ENCODE measurements around the gene PRR23E.

Gene PRR23E

GRCh38 chr3:127192576-127193232 is at the start of gene PRR23E:
Gene PRR23E, plus strand, starts transcription at chr3:127193131. Its CDS starts 3,555 bp downstream, at chr3:127196686.
- no peak for DNase-seq

- no peak for DNase-seq
These were observed 49.8 kb upstream of the PRR23E start for GRCh38 chr3:127143172-127143571.

- DNase-seq = no peak
These were observed 48.3 kb upstream of the PRR23E start for GRCh38 chr3:127144631-127145030.

- no peak for DNase-seq
These were observed 47.7 kb upstream of the PRR23E start for GRCh38 chr3:127145266-127145665.

- no peak for DNase-seq
These were observed 45.5 kb upstream of the PRR23E start for GRCh38 chr3:127147291-127147885.

GRCh38 chr3:127149621-127150310 is 43.2 kb upstream of the PRR23E start:
- no peak for DNase-seq

GRCh38 chr3:127150513-127151250 is 42.2 kb upstream of the PRR23E start:
- no peak for DNase-seq

- no peak for DNase-seq
These were observed 41.7 kb upstream of the PRR23E start for GRCh38 chr3:127151251-127151564.

- DNase-seq = no peak
These were observed 40.8 kb upstream of the PRR23E start for GRCh38 chr3:127151992-127152650.

- DNase-seq = no peak
These were observed 40.0 kb upstream of the PRR23E start for GRCh38 chr3:127152684-127153505.

GRCh38 chr3:127153506-127153815 is 39.5 kb upstream of the PRR23E start:
- DNase-seq = no peak

GRCh38 chr3:127156338-127157050 is 36.4 kb upstream of the PRR23E start:
- no peak for DNase-seq

GRCh38 chr3:127157171-127157828 is 35.6 kb upstream of the PRR23E start:
- DNase-seq = no peak

GRCh38 chr3:127158614-127159229 is 34.2 kb upstream of the PRR23E start:
- DNase-seq = no peak

GRCh38 chr3:127159543-127159942 is 33.4 kb upstream of the PRR23E start:
- no peak for DNase-seq

GRCh38 chr3:127161236-127161635 is 31.7 kb upstream of the PRR23E start:
- no peak for DNase-seq

- no peak for DNase-seq
These were observed 30.9 kb upstream of the PRR23E start for GRCh38 chr3:127161973-127162579.

- DNase-seq = no peak
These were observed 29.8 kb upstream of the PRR23E start for GRCh38 chr3:127162947-127163645.

GRCh38 chr3:127164615-127165014 is 28.3 kb upstream of the PRR23E start:
- DNase-seq = no peak

GRCh38 chr3:127165036-127165435 is 27.9 kb upstream of the PRR23E start:
- no peak for DNase-seq

Measured in activated T-cell treated with anti-CD3 and anti-CD28 coated beads, Interleukin-2, amount 50 U/mL, for 48 hours (primary cell).